HG03066 (cell line): ENCODE data around the gene TET2.
"Not testable (repeated sequence)": the region's sequence is repeated elsewhere in the genome, so short reads cannot be mapped to it uniquely, and the experiment has no call there.

Source experiments
- ATAC-seq: cut with Tn5 transposase; IDR thresholded peaks from one replicate; pipeline ENCODE4 v1.9.1; 2021; ENCODE audit warnings: low read depth; ENCODE audit not compliant: unreplicated experiment

TET2 gene

GRCh38 chr4:105280338-105281123 is 133.9 kb downstream of the TET2 start:
- no peak for ATAC-seq

GRCh38 chr4:105281124-105281415 is 134.4 kb downstream of the TET2 start:
- ATAC-seq: no peak

GRCh38 chr4:105282489-105282888 is 135.8 kb downstream of the TET2 start:
- no peak for ATAC-seq

- ATAC-seq: no peak
Measured at GRCh38 chr4:105283501-105283900, 136.8 kb downstream of the TET2 start.

GRCh38 chr4:105288121-105288520 is 141.4 kb downstream of the TET2 start:
- ATAC-seq: no peak

GRCh38 chr4:105291925-105292324 is 145.2 kb downstream of the TET2 start:
- no peak for ATAC-seq

- no peak for ATAC-seq
Measured at GRCh38 chr4:105293360-105293759, 146.7 kb downstream of the TET2 start.

GRCh38 chr4:105296672-105297071 is 150.0 kb downstream of the TET2 start:
- no peak for ATAC-seq

GRCh38 chr4:105299027-105299426 is 152.4 kb downstream of the TET2 start:
- not testable (repeated sequence) for ATAC-seq

- no peak for ATAC-seq
Measured at GRCh38 chr4:105304085-105304484, 157.4 kb downstream of the TET2 start.

GRCh38 chr4:105305019-105305836 is 158.6 kb downstream of the TET2 start:
- ATAC-seq: peak; percentile 41

GRCh38 chr4:105306158-105306781 is 159.6 kb downstream of the TET2 start:
- peak; percentile 86 for ATAC-seq

GRCh38 chr4:105306820-105307219 is 160.1 kb downstream of the TET2 start:
- ATAC-seq: no peak

GRCh38 chr4:105318486-105318885 is 171.8 kb downstream of the TET2 start:
- ATAC-seq: no peak

GRCh38 chr4:105327222-105327621 is 180.5 kb downstream of the TET2 start:
- no peak for ATAC-seq

- ATAC-seq: no peak
Measured at GRCh38 chr4:105327956-105328355, 181.3 kb downstream of the TET2 start.

GRCh38 chr4:105329081-105329480 is 182.4 kb downstream of the TET2 start:
- no peak for ATAC-seq
